A673 (cell line): ENCODE data around the gene THOC5.
"Not testable (repeated sequence)": the region's sequence is repeated elsewhere in the genome, so short reads cannot be mapped to it uniquely, and the experiment has no call there.

Experiments used
- CTCF ChIP-seq: fragments of 300-800, 200-600 bp; sonication (generic); conservative IDR thresholded peaks from 2 replicates; pipeline ENCODE4 v1.5.1; 2017; ENCODE audit warnings: low read depth, mild to moderate bottlenecking, antibody characterized with exemption, low read length, moderate library complexity, mixed read lengths
- EZH2 ChIP-seq: fragments of 200-600 bp; sonication (generic); IDR thresholded peaks from 2 replicates; pipeline ENCODE4 v1.6.1; 2017; ENCODE audit warnings: borderline replicate concordance, low read depth, mild to moderate bottlenecking, mixed read lengths, antibody characterized with exemption, low read length; ENCODE audit not compliant: poor library complexity, severe bottlenecking

- TF ChIP-seq CTCF, EZH2: not testable (repeated sequence)
Measured at GRCh38 chr22:29597871-29598683, 44.5 kb upstream of the THOC5 start.
